Hippocampal formation (tissue), 2 donors: Measurements from ENCODE around the gene ZNF625.

ENCODE experiments used
- DNase-seq, 2 donors: peaks; one replicate each; lab custom pipeline; 2025; lab: John Stamatoyannopoulos, UW

The ZNF625 gene

GRCh38 chr19:12156223-12157058 is at the start of gene ZNF625:
Gene ZNF625 (minus strand): TSS chr19:12156734. CDS start chr19:12156558, 176 bp downstream.
- DNase-seq = peak; percentile 83 to 88

GRCh38 chr19:12205296-12205695 is 48.8 kb upstream of the ZNF625 start:
- no peak for DNase-seq

- no peak for DNase-seq
Observed at GRCh38 chr19:12202250-12202649, 45.7 kb upstream of the ZNF625 start.

DNA sequence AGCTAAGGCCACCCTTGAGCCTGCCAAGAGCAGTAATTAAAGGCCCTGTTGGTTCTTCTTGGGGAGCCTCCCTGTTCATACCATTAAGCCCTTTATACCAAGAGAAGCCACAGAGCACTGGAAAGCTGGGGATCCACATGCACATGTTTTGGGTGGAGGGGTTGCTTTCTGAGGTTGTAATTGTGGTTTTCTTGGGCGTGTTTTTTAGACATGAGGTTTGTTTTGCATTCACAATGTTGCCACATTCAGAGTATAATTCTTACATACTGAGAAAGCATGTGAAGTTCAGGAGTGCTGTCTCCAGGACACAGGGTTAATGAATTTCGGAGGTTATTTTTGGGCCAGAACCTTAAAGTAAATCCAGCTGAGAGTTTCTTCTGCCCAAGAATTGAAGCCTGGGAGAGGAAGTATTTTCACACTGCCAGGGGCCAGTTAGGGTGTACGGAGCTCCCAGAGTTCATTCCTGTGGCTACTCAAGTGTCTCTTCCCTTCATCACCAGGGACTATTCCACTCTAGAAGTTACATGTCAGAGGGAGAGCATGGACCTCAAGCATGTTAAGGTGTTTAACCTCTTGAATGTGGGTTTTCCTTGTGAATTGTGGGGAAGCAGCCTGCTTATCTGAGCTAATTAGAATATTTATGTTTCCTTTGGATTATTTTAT is 43.4 kb upstream of the ZNF625 start:
- no peak for DNase-seq

GRCh38 chr19:12198136-12198535 is 41.6 kb upstream of the ZNF625 start:
- DNase-seq = no peak

DNA sequence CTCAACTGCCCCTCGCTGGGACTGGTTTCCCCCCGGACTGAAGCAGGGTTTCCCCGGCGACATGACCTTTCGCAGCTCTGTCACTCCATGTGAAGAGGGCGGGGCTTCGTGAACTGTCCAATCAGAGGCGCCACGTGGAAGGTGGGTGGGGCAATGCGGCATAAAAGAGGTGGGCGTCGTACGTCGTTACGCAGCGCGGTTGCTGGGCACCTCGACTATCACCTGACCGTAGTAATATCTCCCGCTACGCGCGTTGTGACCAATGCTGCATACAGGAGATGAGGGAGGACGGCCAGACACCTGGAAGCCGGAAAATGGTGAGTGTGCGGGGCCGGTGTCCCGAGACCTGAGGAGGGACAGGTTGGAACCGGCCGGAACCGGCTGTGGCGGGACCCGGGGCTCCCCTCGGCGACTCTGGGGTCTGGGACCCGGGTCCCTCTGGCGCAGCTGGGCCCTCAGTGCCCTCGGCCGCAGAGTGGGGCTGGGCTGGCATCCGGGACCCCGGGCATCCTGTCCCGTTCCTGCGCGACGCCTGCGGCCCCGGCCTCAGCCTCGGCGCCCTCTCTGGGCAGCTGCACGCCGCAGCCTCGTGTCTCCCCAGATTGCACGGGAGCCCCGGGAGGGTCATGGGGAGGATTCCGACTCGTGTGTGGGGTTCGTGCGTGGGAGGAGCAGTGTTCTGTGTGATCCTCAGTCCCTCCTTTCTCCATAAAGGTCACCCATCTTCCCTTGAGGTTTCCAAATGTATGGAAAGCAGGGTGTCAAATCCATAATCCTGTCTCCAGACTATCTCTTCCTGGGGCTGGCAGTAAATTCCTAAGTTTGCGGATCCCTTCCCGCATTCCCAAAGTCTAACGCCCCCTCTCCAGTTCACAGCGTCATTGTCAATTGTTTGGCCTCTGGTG is 38.5 kb upstream of the ZNF625 start:
- DNase-seq = peak; percentile 73 to 81

DNA sequence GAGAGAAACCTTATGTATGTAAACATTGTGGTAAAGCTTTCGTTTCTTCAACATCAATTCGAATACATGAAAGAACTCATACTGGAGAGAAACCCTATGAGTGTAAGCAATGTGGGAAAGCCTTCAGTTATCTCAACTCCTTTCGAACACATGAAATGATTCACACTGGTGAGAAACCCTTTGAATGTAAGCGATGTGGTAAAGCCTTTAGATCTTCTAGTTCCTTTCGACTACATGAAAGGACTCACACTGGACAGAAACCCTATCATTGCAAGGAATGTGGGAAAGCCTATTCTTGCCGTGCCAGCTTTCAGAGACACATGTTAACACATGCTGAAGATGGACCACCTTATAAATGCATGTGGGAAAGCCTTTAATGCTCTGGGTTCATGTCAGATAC is 31.1 kb upstream of the ZNF625 start:
- DNase-seq = no peak

DNA sequence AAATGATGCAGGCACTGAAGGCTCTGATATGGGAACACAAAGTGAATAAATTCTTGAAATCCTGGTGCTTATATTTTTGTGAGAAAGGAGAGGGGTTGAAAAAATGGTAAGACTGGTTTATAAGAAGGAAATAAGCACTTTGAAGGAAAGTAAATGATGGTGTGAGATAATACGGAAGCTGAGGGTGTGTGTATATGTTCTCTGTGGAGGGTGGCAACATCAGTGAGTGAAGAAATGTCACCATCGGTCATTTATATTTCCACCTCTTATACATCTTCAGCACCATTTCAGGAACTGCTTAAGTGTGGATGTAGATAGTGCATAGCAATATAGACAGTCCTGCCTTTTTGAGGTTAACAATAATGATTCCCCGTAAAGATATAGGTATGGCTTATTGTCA is 23.8 kb upstream of the ZNF625 start:
- no peak for DNase-seq

- no peak for DNase-seq
Observed at GRCh38 chr19:12166626-12167025, 10.1 kb upstream of the ZNF625 start.

GRCh38 chr19:12163826-12164225 is 7.3 kb upstream of the ZNF625 start:
- no peak for DNase-seq

- peak; percentile 86 to 89 for DNase-seq
Observed at GRCh38 chr19:12162882-12163806, 6.6 kb upstream of the ZNF625 start, which contains the start of gene ZNF136. Gene ZNF136 (plus strand): TSS chr19:12163096. CDS start chr19:12163204, 108 bp downstream.

DNA sequence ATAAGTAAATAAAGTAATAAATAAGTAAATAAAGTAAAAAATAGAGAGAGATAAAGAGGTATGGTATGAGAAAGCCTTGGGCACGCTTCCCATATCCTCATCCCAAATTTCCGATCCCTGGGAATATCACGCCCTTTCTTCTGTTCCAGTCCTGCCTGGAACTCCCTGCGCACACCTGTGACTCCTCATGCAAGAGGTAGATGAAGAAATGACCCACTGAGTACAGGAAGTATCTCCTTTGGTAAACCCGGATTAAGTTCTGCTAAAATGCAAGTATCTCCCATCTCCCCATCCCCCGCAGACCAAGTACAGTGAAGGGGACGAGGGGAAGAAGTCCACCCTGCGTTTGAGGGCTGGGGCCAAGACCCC is 6.0 kb upstream of the ZNF625 start:
- no peak for DNase-seq

- no peak for DNase-seq
Observed at GRCh38 chr19:12159773-12160414, 3.4 kb upstream of the ZNF625 start.

DNA sequence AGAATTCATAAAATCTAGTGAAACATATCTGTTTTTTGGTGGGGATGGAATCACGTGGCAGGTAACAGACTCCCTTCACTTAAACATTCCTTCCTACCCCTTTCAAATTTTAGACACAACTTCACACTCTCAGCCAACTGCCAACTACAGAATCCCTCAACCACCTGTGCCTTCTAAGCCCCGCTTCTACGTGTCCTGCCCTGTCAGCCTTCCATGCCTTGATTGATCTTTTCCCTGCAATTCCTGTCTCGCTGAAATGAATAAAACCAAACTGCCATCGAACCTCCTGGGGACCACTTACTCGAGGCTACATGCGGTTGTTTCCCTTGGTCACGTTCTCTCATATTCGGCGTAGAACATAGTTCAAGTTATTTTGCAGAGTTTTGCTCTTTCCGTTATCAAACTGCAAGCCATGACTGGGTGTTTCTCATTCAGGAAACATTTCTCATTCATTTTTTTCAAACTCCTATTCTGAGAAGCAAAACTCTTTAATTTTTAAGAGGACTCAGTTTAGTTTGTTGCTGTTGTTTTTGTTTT is 1.1 kb downstream of the ZNF625 start:
- no peak for DNase-seq

- no peak for DNase-seq
Observed at GRCh38 chr19:12145348-12145747, 11.2 kb downstream of the ZNF625 start.

GRCh38 chr19:12141405-12141736 is 15.2 kb downstream of the ZNF625 start:
- DNase-seq = no peak

DNA sequence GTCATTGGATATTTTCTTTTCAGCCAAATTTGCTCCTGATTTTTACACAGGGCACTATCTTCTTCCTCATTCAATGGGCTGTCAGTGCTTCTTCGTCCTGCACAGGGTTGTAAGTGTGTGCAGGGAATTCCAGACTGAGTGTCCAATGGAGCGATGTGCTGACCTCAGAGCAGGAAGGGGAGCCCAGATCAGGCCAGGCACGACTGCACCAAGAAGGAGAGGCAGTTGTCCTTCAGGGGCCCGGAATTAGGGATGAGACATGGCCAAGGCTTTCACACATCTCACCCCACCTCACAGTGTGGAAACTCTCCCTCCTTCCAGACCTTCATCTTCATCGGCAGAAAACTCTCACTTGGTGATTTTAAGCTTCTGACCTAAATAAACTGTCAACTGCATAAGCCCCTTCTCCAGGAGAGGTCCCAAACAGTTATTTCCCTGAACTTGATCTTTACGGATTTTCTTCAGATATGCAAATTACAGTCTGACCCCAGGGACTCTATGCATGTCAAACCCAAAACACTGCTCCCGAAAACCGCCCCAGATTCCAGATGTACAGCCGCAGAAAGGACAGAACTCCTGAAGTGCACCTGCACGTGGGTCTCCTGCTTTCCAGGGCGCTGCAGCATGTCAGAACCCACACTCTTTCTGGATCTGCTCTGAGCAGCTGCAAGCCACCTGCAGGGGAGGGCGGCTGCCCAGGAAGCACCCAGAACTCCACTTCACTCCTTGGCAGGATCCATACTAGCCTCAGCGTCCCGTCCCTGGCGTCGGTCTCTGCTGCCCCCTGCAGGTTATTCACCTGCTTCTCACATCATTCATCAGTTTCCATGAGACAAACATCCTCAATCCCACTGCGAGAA is 15.8 kb downstream of the ZNF625 start:
- DNase-seq = peak; percentile 83 to 89

DNA sequence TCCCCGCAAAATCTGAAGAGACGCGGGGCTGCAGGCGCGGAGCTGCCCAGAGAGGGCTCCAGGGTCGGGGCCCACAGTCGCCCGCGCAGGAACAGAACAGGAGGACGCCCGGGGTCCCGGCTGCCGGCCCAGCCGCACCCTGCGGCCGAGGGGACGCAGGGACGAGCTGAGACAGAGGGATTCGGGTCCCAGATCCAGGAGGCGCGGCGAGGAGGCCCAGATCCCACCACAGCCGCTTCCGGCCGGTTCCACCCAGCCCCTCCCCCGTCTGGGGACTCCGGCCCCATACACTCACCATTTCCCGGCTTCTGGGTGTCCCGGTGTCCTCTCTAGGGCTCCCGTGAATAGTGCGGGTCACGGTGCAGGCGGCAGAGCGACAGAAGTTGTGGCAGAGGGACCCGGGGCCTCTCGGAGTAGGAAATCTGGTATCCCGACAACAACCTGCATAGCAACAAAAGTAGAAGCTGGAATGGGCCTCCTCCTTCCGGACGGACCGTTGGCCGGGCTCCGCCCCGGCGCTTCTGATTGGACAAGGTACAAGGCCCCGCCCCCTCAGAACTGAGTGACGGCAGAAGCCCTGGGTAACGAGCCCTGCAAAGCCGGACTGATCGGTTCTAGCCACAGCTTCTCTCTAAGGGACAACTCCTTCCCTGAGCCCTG is 16.5 kb downstream of the ZNF625 start, which contains the start of gene ZNF20:
TSS of gene ZNF20 (minus strand) at position 466 of the 660 bp plus-strand sequence. CDS start at position 298, 168 bp downstream.
- peak; percentile 95 to 96 for DNase-seq

DNA sequence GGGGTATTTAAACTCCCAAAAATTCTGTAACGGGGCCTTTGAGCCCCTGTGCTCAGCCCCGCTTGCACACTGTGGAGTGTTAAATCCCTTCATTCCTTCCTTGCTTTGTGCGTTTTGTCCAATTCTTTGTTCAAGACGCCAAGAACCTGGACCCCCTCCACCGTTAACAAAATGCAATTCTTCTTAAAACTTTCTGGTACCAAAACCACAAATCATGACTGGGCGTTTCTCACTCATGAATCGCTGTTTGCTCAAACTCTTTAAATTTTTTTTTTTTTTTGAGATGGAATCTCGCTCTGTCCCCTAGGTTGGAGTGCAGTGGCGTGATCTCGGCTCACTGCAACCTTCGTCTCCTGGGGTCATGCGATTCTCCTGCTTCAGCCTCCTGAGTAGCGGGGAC is 17.3 kb downstream of the ZNF625 start:
- DNase-seq = no peak
